GM06990 (cell line): Measurements from ENCODE around the gene DBET.
"Not testable (repeated sequence)": the region's sequence is repeated elsewhere in the genome, so short reads cannot be mapped to it uniquely, and the experiment has no call there.

ENCODE experiments used
- DNase-seq: peaks from one replicate; pipeline ENCODE4 v3.0.0-alpha.2; 2011; ENCODE audit not compliant: insufficient read length; ENCODE audit errors: extremely low read depth
- H3K27me3 ChIP-seq: replicated peaks from 2 replicates; pipeline ENCODE4 v1.6.0; 2011; ENCODE audit warnings: low read length; ENCODE audit not compliant: control insufficient read depth, insufficient read depth
- H3K36me3 ChIP-seq: 2 replicates; pipeline ENCODE4 v1.5.1; 2011; ENCODE audit warnings: low read length; ENCODE audit not compliant: control insufficient read depth, insufficient read depth
- H3K4me3 ChIP-seq: replicated peaks from 2 replicates; pipeline ENCODE4 v1.5.1; 2011; ENCODE audit warnings: low read depth, mild to moderate bottlenecking, control low read depth, low read length
- TF ChIP-seq, protein P1 (sequence below): IDR thresholded peaks from 2 replicates; pipeline ENCODE4 v1.5.1; 2011; ENCODE audit warnings: low read length, control low read depth, mild to moderate bottlenecking, inconsistent platforms; ENCODE audit not compliant: insufficient read depth, poor library complexity, severe bottlenecking

The DBET gene

DNA sequence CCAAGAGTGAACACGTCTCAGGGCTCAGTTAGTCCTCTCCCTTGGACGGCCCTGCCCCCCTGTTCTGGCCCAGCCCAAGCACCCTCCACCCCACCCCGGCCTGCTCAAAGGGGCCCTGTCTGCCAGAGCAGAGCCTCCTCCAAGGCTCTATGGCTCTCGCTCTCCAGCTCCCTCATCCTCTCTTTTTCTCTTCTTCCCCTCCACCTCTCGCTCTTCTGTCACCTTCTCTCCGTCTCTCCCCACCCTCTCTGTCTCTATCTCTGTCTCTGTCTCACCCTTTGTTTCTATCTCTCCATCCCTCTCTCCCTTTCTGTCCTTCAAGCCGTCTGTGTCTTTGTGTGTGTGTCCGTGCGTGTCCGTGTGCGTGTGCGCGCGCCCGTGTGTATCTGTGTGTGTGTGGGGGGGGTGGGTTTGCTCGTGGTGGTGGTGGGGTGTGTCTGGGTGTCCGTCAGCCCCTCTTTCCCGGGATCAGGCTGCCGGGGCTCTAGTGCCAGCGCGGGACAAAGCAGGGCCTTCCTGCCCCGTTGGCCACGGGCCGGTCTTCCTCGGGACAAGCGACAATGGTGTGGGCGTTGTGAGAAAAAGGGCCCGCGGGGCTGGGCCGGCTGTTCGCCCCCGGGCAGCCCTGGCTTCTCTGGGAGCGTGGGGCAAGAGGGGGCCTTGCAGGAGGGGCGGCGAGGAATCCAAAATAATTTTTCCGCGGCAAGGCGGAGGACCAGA lies 45.9 kb upstream of the DBET start:
- no peak for DNase-seq
- no peaks in the 10 kb centered on the region for H3K27me3 ChIP-seq
- H3K4me3 ChIP-seq = no peak overlapping the region
- TF ChIP-seq, protein P1, sequence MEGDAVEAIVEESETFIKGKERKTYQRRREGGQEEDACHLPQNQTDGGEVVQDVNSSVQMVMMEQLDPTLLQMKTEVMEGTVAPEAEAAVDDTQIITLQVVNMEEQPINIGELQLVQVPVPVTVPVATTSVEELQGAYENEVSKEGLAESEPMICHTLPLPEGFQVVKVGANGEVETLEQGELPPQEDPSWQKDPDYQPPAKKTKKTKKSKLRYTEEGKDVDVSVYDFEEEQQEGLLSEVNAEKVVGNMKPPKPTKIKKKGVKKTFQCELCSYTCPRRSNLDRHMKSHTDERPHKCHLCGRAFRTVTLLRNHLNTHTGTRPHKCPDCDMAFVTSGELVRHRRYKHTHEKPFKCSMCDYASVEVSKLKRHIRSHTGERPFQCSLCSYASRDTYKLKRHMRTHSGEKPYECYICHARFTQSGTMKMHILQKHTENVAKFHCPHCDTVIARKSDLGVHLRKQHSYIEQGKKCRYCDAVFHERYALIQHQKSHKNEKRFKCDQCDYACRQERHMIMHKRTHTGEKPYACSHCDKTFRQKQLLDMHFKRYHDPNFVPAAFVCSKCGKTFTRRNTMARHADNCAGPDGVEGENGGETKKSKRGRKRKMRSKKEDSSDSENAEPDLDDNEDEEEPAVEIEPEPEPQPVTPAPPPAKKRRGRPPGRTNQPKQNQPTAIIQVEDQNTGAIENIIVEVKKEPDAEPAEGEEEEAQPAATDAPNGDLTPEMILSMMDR = no peak
- no peaks in the 10 kb centered on the region for H3K36me3 ChIP-seq

DNA sequence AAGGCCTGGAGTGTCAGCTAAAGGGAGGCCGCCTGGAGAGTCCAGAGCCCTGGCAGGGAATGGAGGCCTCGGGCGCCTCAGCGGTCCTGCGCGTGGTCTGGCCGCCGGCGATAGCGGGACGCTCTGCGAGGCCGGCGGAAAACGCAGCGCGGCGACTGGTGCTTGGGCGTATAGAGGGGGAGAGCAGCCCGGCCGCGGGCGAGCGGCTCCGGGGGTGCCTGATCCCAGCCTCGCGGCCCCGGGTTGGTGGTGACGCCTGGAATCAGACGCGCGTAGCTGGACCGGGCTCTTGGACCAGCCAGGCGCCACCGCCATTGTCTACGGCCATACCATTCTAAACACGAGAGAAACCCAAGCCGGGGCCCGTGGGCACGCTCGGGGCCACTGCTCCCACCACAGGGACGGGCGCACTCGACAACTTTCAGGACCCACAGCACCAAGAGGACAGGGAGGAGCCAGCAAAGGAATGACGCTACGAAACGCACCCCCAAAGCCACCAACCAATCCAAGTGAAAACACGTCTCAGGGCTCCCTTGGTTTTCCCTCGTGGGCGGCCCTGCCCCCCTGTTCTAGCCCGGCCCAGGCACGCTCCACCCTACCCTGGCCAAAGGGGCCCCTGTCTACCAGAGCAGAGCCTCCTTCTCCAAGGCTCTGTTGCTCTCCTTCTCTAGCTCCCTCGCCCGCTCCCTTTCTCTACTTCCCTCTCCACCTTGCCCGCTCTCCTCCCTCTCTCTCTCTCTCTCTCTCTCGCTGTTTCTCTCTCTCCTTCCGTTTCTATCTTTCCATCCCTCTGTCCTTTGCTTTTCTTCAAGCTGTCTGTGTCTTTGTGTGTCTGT lies 45.1 kb upstream of the DBET start:
- no peaks in the 10 kb centered on the region for H3K36me3 ChIP-seq
- TF ChIP-seq, protein P1 = no peak
- no peak for DNase-seq
- no peak overlapping the region for H3K4me3 ChIP-seq
- no peaks in the 10 kb centered on the region for H3K27me3 ChIP-seq

DNA sequence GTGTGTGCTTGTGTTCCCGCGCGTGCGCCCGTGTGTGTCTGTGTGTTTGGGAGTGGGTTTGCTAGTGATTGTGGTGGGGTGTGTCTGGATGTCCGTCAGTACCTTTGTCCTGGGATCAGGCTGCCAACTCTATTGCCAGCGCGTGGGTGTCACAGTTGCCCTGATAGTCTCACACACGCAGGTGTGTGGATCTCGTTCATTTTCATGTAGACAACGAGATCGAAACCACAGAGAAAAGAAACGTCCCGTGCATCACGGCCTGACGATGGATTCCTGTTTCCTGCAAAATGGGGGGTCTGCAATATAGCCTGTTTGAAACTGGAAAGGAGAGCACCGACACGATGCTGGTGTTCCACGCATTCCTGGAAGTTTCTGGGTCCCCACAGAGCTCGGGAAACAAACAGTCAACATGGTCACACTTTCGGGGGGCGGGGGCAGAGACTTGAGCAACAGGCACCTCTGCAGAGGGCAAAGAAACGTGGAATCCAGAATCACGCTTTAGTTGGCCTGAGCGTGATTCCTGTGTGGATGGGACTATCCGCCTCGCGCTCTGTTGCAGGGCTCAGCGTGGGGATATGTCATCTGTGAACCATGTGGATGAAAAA lies 44.3 kb upstream of the DBET start:
- not testable (repeated sequence) for H3K27me3 ChIP-seq, DNase-seq, H3K4me3 ChIP-seq

DNA sequence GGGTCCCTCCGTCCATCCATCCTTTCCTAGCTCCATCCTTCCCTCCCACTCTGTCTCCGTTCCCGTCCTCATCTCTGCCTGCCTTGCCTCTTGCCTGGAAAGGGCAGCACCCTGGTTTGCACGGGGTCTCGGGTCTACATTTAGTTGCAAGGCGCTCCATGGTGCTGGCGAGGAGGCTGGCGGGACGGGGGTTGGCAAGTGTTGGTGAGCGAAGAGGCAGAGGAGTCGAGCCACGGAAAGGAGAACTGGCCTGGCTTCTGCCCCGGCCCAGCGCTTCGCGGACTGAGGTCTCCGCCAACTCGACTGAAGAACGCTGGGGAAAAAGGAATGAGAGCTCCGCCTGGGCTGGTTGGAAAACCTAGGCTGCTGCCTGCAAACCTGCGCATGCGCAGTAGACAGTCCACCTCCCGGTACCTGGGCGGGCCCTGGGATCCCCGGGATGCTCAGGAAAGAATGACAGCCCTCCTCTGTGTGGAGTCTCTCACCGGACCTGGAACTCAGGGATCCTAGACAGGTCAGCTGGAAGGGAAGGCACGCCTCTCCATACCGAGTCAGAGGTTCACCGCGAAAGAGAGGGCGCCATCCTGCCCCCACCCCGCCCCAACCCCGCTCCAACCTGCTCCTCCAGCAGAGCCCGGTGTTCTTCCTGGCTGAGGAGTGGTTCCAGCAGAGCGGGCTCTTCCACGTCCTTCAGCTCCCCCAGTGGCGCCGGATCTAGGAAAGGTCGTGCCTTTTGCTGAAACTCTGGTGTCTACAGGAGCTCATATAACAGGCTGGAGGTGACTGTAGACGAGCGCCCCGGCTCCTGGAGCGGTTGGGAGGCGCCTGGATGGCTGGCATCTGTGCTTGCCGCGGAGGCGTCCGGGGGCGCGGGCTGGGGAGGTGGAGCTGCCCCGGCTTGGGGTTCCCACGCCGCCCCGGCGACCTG lies 43.2 kb upstream of the DBET start:
- DNase-seq = no peak
- TF ChIP-seq, protein P1 = no peak
- Histone ChIP-seq H3K27me3 (no peaks in the 10 kb centered on the region), H3K4me3 (no peak overlapping the region), H3K36me3 (no peaks in the 10 kb centered on the region)

More for the DNA sequence above, 44.3 kb upstream of the DBET start:
- not testable (repeated sequence) for H3K36me3 ChIP-seq

DNA sequence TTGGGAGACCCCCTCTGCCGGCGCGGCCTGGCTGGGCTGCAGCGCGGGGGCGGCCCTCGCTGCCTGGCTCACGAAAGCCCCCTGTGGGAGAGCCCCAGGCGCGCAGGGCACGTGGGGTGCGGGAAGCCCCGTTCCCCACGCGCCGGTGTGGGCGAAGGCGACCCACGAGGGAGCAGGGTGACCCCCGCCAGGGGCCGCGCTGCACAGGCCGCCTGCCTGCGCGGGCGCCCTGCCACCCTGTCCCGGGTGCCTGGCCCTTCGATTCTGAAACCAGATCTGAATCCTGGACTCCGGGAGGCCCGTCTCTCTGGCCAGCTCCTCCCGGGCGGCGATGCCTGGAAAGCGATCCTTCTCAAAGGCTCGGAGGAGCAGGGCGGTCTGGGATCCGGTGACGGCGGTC lies 42.3 kb upstream of the DBET start:
- not testable (repeated sequence) for H3K36me3 ChIP-seq, DNase-seq, H3K4me3 ChIP-seq, H3K27me3 ChIP-seq

DNA sequence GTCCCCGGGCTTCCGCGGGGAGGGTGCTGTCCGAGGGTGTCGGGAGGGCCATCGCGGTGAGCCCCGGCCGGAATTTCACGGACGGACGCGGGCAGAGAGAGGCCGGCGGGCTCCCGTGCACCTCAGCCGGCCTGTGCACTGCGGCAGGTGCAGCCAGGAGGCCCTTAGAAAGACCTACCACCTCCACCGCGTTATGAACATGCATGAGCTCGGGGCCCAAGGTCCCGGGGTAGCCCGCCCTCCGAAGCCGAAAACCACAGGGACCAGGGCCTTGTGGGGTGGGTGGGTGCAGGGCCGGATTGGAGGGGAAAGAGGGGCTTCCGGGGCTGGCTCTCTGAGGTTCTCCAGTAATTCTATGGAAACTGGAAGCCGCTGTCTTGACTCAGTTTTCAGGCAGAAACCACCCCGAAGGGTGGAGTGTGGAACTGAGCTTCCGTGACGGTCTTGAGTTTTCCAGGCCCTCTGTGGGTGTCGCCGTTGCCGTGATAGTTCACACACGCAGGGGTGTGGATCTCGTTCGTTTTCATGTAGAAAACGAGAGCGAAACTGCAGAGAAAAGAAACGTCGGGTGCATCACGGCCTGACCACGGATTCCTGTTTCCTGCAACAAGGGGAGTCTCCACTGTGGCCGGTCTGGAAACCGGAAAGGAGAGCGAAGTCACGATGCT lies 41.6 kb upstream of the DBET start:
- not testable (repeated sequence) for H3K36me3 ChIP-seq, H3K4me3 ChIP-seq, DNase-seq, H3K27me3 ChIP-seq

DNA sequence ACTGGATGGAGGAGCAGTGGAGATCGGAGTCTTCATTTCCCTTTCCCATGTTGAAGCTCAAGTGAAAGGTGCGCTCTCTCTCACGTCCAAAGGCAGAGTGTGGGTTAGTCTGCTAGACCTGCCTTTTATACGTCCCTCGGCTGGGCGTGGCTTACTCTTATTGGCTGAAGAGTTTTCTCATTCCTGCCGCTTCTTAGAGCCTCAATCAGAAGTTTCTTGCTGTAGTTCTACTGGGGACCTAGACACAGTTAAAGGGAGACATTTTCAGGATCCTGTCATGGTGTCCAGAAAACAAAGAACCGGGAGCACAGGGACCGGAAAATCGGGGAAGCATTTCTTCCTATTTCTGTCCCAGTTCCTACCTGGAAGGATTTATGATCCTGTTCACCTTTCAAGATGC lies 37.1 kb upstream of the DBET start, which contains the start of gene FRG2:
TSS of gene FRG2 (minus strand) at position 101 of the 400 bp plus-strand sequence. CDS start at position 49, 52 bp downstream.
- not testable (repeated sequence) for H3K36me3 ChIP-seq, H3K4me3 ChIP-seq, DNase-seq, H3K27me3 ChIP-seq

DNA sequence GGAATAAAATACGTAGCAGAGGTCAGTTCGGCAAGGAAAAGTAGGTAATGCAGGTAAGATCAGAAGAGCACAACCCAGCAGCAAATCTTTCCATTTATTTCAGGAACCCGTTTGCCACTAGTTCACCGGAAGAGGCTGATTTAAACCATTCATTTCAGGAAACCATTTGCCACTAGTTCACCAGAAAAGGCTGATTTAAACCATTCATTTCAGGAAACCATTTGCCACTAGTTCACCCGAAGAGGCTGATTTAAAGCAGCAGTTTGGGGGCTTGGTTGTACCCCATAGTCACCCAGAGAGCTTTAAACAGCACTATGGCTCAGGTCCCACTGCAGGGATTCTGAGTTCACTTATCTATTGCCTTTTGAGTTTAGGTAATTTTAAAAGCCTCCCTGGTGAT lies 33.0 kb upstream of the DBET start:
- not testable (repeated sequence) for H3K4me3 ChIP-seq, DNase-seq, H3K27me3 ChIP-seq, H3K36me3 ChIP-seq

DNA sequence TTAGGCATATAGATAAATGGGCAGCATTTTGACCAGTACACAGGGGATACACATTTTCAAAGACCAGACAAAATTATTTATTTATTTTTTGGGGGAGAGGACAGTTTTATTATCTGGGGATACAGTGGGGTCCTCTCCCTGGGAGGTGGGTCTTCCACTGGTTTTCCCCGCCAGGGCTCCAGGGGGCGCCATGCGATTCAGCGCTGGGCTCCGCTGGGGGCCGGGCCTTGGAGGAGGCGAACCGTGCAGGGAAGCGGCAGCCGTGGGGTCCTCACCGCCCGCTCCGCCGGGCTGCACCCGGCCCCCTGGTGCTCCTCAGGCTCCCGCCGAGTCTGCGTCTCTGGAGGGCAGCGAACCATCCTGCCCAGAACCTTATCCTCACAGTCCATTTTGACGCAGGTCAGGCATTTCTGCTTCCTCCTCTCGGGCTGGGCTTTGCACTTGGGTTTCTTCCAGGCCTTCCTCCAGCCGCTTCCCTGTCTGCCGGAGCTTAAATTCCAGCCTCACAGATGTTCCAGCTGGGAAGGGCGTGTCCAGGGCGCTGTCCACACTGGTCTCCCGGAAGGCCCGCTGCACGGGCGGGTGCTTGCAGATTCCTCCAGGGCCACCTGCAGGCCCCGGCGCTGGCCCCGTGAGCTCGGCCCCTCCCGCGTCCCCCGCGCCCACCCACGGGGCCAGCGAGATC lies 26.5 kb upstream of the DBET start:
- not testable (repeated sequence) for DNase-seq, H3K4me3 ChIP-seq, H3K36me3 ChIP-seq, H3K27me3 ChIP-seq
